Measurements from ENCODE around the gene BSPH1. TPM values are rescaled to one million over a fixed set of nuclear protein-coding genes. Genes with fewer than 3 reads are reported as not detected.

The BSPH1 gene
- total and polyA plus RNA-seq, 7 donors: not detected

DNA sequence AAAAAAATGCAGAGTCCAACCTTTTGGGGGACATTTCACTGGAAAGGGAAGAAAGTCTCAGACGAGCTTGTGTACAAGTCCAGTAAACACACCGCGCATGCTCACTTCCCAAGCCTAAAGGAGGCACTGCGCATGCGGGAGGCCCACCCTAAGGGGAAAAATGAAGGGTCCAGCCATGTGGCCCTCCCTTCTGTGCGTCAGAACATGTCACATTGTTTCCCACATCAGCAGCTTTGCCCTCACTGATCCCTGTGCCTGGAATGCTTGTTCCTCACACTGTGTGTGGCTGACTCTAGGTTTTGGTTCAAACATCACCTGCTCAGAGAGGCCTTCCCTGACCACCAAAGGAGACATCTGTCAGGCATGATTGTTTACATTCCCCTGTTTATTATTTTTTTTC lies 6.8 kb upstream of the BSPH1 start:
- intact Hi-C loops (cut with DNase I): no loop called here
- DNase-seq (no peak), ATAC-seq (no peak)
- Histone ChIP-seq H3K27me3 (ENCODE audit: insufficient read depth in 3 of 3, low read length in 2 of 3) (peaks cover 0 to 12% (median 0%) of the 10 kb centered on the region in 3 donors), H3K9me3 (no peaks in the 10 kb centered on the region), H3K4me3 (no peak overlapping the region), H3K4me1 (no peaks in the 10 kb centered on the region), H3K36me3 (ENCODE audit: insufficient read depth in 1 of 2, low read depth in 1 of 2) (no peaks in the 10 kb centered on the region), H3K27ac (no peak overlapping the region)
- WGBS, 3 donors: 82 to 90% (median 86%) methylated on average over 6 of the region's 6 CpGs
- TF ChIP-seq, protein P1, sequence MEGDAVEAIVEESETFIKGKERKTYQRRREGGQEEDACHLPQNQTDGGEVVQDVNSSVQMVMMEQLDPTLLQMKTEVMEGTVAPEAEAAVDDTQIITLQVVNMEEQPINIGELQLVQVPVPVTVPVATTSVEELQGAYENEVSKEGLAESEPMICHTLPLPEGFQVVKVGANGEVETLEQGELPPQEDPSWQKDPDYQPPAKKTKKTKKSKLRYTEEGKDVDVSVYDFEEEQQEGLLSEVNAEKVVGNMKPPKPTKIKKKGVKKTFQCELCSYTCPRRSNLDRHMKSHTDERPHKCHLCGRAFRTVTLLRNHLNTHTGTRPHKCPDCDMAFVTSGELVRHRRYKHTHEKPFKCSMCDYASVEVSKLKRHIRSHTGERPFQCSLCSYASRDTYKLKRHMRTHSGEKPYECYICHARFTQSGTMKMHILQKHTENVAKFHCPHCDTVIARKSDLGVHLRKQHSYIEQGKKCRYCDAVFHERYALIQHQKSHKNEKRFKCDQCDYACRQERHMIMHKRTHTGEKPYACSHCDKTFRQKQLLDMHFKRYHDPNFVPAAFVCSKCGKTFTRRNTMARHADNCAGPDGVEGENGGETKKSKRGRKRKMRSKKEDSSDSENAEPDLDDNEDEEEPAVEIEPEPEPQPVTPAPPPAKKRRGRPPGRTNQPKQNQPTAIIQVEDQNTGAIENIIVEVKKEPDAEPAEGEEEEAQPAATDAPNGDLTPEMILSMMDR (IDR thresholded peaks at IDR 0.05): no peak

DNA sequence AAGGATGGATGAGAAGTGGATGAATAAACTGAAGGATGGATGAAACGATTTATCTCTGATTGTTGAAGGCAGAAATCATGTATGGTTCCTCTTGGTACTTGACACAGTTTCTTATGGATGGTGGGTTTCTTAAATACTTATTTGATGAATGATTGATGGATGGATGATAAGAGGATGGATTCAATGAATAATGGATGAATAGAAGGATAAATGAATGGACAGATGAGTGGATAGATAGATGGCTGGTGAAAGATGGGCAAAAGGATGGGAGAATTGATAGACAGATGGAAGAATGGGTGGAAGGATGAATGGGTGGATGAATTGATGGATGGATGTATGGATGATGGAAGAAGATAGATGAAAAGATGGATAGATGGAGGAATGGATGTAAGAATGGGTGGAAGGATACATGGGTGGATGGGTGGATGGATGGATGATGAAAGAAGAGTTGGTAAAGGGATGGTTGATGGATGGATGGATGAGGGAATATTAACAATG lies 4.3 kb upstream of the BSPH1 start:
- Histone ChIP-seq H3K36me3 (ENCODE audit: insufficient read depth in 1 of 2, low read depth in 1 of 2) (no peaks in the 10 kb centered on the region), H3K4me3 (no peak overlapping the region), H3K27me3 (ENCODE audit: insufficient read depth in 3 of 3, low read length in 2 of 3) (peaks cover 0 to 15% (median 1%) of the 10 kb centered on the region in 3 donors), H3K4me1 (no peaks in the 10 kb centered on the region), H3K9me3 (no peaks in the 10 kb centered on the region), H3K27ac (no peak overlapping the region)
- intact Hi-C loops (cut with DNase I): no loop called here
- no peak for DNase-seq
- TF ChIP-seq, protein P1 (IDR thresholded peaks at IDR 0.05): no peak
- no peak for ATAC-seq
- 63 to 71% (median 66%) methylated on average over 1 of the region's 1 CpG for WGBS, 3 donors

- no peaks in the 10 kb centered on the region for H3K4me1 ChIP-seq
- TF ChIP-seq, protein P1 (IDR thresholded peaks at IDR 0.05): no peak
- ATAC-seq (no peak), DNase-seq (no peak)
- intact Hi-C loops (cut with DNase I): no loop called here
- no peak within 1 kb of the TSS for H3K4me3 ChIP-seq
- H3K36me3 ChIP-seq (ENCODE audit: insufficient read depth in 1 of 2, low read depth in 1 of 2): no peaks in the 10 kb centered on the region
- no peak within 1 kb of the TSS for H3K27ac ChIP-seq
- H3K9me3 ChIP-seq: no peaks in the 10 kb centered on the region
- WGBS, 3 donors: 45 to 51% (median 46%) methylated on average over 5 of the region's 5 CpGs
- H3K27me3 ChIP-seq (ENCODE audit: insufficient read depth in 3 of 3, low read length in 2 of 3): peaks cover 0 to 21% (median 1%) of the 10 kb centered on the region in 3 donors
These were observed 2.3 kb upstream of the BSPH1 start, which contains the start of gene ELSPBP1 for GRCh38 chr19:47994209-47994802. ELSPBP1 (plus strand) TSS chr19:47994632; CDS start chr19:48008668, 14,036 bp downstream.

DNA sequence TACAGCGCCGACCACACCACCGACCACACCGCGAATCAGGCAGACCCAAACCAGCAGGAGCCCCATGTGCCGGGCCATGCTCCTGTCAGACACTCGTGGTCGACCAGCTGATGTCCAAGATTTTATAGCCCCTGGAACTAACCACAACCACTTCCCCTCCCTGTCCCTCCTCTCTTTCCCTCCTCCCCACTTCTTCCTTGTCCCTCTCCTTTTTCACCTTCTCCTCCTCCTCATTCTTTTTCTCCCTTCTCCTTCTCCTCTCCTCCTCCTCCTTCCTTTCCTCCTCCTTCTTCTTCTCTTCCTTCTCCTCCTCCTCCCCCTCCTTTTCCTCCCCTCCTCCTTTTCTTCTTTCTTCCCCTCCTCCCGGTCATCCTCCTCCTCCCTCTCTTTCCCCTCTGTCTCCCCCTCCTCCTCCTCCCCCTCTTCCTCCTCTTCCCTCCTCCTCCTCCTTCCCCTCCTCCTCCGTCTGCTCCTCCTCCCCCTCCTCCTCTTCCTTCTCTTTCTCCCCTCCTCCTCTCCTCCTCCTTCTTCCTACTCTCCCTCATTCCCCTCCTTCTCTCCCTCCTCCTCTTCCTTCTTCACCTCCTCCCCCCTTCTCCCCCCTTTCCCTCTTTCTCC lies 670 bp downstream of the BSPH1 start:
- TF ChIP-seq, protein P1 (IDR thresholded peaks at IDR 0.05): no peak
- DNase-seq (no peak), ATAC-seq (no peak)
- no peak overlapping the region for H3K4me3 ChIP-seq
- no peaks in the 10 kb centered on the region for H3K9me3 ChIP-seq
- WGBS, 3 donors: 33 to 45% (median 43%) methylated on average over 10 of the region's 10 CpGs
- no peak overlapping the region for H3K27ac ChIP-seq
- intact Hi-C loops (cut with DNase I): no loop called here
- no peaks in the 10 kb centered on the region for H3K36me3 ChIP-seq (ENCODE audit: insufficient read depth in 1 of 2, low read depth in 1 of 2)
- peaks cover 0 to 18% (median 1%) of the 10 kb centered on the region in 3 donors for H3K27me3 ChIP-seq (ENCODE audit: insufficient read depth in 3 of 3, low read length in 2 of 3)
- H3K4me1 ChIP-seq: no peaks in the 10 kb centered on the region

All from psoas muscle (tissue), 8 donors.